Activated T-cell treated with anti-CD3 and anti-CD28 coated beads, Interleukin-2, amount 50 U/mL, for 48 hours (primary cell): ENCODE results near the gene YDJC.
"Not testable (repeated sequence)": the region's sequence is repeated elsewhere in the genome, so short reads cannot be mapped to it uniquely, and the experiment has no call there.

ENCODE experiments used
- DNase-seq, 2 experiments: peaks; one replicate each; pipeline ENCODE4 v3.0.0-alpha.2; 2020

The YDJC gene

DNA sequence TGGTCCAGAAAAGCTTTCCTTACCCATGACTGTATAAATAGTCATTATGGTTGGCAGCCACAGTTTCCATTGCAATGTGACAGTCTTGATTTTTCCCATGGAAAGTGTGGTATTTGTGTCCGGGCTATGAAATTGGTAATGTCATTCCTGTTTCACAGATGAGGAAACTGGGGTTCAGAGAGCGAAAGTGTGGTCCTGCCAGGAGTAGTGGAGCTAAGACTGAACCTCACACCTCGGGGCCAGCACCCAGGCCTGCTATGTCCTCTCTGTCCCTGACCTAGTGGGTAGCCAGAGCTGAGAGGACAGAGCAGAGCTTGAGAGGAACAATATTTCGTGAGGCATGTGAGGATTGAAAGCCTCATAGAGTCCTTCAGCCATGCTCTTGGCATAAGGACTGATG is 1.2 kb upstream of the YDJC start:
- no peak for DNase-seq

DNA sequence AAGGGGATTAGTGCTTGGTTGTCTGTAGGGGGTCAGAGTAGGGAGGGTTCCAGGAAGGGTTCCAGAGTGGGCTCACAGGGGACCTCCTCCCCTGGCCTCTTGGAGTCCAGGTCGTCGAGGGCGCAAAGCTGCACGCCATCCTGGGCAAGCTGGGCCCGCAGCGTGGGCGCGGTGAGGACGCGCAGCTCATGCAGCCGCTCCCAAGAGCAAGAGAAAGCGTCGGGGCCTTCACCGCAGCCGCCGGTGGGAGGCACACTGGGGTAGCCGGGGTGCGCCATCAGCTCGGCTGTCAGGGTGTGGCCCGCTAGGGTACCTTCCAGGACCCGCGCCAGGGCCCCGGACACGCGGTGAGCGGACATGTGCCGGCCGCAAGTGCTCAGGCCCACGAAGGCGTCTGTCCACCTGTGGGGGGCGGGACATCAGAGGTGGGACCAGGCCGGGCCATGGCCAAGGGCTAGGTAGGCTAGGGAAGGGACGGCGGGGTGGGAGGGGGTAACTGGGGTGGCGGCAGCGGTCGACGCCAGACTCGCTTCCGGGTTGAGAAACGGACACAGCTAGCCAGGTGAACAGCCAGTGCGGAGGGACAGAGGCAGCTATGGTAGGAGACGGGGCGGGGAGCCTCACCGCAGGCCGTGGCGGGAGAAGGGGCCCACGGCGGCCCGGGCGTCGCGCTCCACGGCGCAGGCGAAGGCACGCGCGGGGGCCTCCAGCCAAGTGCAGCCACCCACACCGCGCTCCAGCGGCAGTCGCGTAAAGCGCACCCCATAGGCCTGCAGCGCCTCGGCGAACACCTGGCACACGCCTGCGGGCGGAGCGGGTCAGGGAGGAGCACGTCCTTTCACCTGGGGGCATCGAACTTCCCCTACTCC is 1.2 kb downstream of the YDJC start:
- no peak for DNase-seq

DNA sequence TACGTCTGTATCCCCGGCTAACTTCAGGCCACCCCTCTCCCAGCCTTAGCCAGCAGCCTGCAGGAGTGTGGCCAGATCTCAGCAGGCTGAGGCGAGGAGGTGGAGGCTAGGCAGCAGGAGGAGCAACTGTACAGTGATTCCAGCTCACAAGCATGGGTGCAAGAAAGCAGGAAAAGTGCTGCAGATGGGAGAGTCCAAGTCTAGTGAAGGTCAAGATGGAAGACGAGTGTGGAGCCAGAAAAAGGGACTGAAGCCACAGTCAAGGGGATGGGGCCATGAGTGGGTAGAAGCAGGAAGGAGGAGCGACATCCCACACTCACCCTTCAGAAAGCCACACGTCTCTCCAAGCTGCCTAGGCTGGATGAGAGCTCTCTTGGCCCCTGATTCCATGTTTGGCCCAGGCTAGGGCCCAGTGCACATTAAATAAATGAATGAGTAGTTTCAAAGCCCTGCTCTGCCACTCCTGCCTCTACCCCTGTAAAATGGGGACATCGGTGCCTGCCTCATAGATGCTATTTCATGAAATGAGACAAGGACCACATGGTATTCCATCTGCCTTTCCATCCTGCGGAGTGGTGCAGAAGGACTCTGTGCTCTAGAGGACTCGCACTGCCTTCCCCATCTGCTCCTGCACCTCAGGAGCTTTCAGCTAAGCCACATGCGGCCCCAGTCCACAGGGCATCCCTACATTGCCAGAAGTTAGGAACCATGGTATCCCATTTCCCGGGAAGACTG is 2.9 kb downstream of the YDJC start:
- peak in 1 of 2 experiments; percentile 27 for DNase-seq

DNA sequence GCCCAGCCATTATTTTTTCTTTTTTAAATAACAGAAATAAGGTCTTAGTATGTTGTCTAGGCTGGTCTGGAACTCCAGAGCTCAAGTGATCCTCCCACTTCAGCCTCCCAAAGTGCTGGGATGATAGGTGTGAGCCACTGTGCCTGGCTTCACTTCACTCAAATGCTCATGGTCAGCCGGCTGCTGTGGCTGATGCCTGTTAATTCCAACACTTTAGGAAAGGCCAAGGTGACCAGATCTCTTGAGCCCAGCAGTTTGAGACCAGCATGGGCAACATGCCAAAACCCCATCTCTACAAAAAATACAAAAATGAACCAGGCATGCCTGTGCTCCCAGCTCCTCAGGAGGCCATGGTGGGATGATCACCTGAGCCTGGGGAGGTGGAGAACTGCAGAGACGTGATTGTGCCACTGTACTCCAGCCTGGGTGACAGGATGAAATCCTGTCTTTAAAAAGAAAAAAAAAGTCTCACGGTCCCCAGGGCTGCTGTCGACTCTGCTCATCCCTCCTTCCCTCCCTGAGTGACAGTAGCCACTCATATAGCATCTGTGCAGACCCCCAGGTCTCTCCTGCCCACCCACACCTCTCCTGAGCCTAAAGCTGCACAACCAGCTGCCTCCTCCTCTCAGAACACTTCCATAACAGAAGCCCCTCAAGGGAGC is 3.6 kb downstream of the YDJC start:
- no peak for DNase-seq

DNA sequence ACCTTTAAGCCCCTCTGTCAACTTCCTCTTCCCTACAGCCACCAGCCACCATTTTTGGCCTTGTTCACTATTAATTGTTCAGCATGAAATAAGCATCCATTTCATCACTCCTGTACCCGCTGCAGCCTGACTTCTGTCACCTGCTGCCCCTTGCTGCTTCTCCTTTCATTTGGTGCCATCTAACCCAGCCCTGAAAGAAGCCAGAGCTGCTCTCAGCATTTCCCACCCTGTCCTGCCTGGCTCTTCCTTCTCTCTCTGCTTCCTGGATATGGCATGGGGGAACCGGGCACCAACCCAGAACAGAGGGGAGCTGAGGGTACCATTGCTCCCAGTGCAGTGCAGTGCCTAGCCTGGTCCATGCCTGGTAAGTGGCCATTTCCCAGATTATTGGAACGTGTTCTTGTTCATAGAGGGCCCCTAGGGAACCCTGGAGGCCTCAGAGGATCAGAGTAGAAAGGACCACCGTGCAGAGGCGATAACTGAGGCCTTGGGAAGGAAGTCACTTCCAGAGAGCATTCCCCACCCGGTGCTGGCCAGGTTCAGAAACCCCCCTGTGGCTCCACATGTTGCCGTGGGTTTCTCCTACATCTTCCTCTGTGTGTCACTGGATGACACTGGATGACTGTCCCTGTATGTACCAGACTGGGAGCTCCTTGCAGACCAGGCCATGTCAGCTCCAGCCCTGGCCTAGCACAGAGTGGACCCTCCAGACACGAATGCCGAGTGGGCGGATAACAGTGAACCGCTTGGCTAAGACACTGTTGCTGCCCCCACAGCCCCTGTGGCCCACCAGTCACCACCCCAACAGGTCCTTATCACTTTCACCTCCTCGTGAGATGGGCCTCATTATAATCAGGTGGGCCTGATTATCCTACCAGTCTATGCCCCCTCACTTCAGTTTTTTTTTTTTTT is 4.7 kb downstream of the YDJC start:
- no peak for DNase-seq

DNA sequence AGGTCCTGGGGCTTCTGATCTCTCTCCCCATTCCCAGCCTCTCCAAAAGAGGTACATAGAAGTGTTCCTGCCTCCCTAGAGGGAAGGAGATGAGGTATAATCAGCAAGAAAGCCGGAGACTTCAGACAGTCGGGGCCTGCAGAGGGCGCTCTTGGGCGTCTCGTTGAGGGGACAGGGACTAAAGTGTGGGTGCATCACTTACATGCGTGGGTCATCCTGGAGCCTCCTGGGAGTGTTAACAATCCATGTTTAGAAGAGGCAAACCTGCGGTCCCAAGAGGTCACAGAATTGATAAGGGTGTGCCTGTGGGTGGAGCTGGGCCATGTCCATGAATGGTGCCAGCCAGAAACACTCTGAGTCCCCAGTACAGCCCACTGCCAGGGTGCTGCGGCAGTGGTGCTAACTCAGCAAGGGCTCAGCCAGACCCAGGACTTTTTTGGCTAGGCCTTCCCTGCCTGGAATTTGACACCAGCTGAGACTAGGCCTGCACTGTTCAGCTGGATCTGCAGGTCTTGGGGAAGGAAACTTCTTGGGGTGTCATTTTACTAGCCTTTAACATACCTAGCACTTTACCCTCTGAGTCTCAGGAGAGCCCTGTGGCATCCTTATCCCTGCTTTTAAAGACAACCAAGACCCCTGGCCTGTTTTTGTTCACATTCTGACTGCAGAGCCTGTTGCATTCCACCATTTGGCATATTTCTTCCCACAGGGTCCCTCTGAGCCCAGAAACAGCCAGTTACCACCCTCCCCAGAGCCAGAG is 5.5 kb downstream of the YDJC start:
- DNase-seq = peak; percentile 75 to 82

DNA sequence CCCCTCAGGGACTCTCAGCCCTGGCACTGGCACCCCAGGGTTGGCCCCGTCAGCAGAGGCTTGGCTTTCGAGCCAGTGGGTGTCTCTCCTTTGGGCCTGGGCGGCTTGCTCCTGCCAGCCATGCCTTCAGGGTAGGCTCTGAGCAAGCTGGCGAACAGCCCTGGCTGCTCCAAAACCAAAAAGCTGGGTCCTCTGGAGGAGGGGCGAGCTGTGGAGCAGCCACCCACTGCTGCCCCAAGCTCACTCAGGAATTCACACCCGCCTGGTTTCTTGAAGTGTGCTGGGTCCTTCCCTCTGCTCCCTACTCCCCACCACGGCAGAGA is 6.2 kb downstream of the YDJC start:
- no peak for DNase-seq

DNA sequence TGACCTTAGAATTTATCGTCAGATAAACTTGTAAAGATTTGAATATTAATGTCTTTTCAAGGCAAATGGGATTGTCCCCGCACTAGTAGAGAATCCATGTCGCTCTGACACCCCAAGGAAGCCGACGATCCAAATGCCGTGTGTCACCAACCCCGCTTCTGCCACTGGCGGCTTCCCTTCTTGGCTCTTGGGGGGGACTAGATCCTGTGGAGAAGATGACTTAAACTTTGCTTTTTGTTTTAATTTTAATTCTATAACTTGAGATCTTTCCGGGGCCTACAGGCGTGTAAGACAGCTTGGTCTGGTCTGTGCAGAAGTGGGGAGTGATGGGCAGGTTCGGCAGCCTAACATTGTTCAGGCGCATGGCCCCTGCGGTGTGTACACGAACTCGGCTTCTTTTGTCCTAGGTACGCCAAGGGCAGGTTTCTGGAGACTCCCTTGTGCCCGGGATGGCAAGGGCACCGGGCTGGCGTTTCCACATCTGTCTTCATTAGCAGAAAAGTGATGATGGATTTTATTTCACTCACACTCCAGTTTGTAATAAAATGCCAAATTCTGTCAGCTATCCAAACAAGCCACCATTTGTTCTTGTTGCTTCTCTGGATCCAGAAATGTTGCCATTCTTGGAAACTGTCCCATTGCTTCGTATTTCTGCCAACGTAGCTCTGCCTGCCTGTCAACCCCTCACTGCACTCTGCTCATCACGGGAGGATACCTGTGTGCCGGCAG is 6.7 kb downstream of the YDJC start:
- DNase-seq = no peak

DNA sequence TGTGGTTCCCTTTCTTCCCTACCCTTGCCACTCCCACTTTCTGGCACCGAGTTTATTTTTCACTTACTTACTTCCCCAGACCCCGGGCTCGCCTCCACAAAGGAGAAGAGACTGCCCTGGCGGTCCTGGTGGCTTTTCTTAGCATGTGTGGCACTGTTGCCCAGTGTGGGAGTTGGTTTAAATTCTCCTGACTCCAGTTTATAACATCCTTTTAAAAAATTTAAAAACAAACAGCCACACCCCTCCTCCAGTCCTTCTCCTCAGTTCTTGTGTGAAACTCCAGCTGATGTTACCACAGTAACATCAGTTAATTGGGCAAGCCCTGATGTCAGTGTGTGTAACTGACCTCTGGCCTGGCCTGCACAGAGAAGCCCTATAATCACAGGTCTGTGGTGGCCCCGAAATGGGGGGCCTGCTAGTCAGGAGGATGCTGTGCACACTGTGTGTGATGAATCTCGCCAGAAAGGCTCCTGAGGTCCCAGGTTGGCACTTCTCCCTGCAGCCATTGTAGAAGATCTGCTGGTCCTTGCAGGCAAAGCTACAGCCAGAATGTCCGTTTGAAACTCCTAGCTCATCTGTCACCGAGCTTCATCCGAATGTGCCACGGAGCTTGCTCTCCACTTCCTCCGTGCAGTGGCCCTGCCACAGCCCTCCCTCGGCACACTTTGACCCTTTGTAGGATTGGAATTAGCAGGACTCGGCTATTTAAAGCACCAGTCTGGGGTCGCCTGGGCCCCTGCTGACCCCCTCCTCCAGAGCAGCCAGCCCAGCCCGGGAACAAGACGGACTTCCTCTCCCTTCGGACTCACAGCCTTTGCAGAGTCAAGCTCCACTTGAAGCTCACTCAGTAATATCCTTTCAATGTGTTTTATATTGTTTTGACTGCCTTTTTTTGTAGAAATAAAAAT is 7.6 kb downstream of the YDJC start:
- no peak for DNase-seq

DNA sequence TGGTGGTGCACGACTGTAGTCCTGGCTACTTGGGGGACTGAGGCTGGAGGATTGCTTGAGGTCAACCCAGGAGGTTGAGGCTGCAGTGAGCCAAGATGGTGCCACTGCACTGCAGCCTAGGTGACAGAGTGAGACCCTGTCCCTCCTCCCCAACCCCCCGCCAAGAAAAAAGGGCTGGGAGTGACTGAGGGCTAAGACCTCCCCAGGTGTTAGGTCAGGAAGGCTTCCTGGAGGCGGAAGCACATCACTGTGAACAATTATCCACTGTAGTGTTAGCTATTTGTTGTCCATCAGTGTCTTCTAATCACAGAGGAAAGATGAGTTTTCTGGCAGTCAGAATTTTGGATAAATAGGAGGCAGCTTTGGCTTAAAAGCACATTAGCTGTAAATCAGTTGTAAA is 8.8 kb downstream of the YDJC start:
- DNase-seq = no peak

DNA sequence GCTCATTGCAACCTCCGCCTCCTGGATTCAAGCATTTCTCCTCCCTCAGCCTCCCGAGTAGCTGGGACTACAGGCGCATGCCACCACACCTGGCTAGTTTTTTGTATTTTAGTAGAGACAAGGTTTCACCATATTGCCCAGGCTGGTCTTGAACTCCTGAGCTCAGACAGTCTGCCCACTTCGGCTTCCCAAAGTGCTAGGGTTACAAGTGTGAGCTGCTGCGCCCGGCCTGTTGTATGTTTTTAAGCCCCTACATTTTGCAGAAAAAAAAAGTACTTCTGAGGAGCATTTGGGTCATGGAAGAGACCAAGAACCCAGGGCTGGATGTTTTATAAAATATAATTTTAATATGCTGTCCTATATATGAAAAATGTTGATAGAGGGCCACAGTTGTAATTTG is 12.5 kb downstream of the YDJC start:
- not testable (repeated sequence) for DNase-seq

DNA sequence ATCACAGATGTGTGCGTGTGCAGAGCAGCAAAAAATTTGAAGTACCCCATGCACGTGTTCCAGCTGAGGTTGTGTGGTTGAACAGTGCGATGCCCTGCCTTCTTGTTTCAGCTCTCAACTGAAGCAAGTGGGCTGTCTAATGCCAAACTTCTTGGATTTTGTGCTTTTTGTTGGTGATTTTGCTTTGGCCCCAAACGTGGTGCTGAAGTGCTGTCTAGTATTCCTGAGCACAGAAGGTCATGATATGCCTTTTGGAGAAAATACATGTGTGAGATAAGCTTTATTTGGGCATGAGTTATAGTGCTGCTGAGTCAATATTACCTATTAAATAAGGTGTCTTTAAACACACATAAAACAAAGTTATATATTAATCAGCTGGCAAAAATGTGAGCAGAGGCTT is 14.1 kb downstream of the YDJC start:
- DNase-seq = no peak

DNA sequence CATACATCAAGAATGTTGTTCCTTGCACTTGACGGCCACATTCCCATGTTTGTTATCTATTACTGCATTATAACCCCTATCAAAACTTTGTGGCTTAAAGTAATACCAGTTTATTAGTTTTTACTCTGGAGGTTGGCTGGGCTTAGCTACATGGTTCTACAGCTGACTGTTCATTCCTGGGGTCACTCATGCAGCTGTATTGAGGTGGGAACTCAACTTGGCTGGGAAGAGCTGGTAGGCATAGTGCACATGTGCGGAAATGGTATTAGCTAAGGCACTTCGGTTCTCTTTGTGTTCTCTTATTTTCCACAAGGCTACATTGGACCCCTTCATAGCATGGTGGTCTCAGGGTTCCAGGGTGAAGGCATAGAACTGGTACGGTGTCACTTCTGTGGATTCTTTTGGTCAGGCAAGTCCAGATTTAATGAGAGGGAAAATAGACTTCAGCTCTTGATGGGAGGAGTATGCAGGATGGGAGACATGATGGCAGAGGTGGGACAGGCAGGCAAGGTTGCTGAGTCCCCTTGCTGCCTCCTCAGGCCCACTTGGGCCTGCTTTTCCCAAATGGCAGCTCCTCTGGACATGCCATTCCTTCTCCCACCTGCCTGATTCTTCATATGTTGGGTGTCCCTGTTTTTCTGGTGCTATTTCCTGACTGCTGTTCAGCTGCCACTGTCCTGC is 16.1 kb downstream of the YDJC start:
- DNase-seq = no peak

DNA sequence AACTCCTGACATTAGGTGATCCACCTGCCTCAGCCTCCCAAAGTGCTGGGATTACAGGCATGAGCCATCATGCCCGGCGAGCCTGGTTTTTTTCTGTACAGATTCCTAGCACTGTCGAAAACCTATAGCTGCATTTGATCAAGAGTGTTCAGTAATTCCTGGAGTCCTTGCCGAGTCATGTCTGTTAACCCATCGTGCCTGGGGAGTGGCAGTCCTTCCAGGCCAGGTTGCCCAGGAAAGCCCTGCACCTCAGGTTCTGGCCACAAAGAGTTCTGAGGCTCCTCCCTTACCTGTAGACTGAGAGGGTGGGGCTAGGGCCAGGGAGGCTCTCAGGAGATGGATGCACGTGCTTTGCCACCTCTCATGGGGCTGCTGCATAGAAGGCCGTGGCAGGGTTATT is 17.0 kb downstream of the YDJC start:
- DNase-seq = no peak

DNA sequence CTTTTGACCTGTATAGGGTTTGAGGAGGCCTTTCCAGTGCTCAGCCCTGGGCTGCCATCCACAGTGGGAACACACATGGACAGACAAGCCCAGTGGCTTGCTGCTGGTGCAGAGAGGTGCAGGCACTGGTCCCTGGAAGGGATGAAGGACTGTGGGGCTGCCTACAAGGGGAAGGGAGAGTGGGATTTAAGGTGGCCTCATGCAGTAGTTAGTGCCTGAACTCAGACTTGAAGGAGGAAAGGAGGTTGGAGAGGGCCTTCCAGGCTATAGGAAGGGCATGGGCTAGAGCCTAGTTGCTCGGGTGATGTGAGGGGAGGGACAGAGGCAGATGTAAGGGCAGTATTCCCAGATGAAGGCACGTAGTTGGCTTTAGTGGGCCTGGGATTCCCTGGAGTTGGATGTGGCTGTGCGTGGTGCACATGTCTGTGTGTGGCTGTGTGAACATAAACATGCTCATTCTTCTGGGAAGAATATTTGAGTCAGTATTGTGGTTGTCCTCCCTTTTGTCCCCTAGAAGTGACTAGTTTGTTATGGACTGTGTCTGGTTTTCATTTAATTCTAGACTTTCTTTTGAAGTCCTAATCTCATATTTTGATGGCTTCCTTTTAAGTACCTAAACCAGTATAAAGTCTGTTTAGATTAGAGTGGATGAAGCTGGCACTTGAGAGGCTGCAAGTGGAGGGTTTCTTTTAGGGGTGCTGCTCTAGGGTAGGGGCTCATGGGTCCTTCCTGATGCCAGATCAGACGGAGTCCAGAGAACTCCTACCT is 18.4 kb downstream of the YDJC start:
- DNase-seq = no peak

DNA sequence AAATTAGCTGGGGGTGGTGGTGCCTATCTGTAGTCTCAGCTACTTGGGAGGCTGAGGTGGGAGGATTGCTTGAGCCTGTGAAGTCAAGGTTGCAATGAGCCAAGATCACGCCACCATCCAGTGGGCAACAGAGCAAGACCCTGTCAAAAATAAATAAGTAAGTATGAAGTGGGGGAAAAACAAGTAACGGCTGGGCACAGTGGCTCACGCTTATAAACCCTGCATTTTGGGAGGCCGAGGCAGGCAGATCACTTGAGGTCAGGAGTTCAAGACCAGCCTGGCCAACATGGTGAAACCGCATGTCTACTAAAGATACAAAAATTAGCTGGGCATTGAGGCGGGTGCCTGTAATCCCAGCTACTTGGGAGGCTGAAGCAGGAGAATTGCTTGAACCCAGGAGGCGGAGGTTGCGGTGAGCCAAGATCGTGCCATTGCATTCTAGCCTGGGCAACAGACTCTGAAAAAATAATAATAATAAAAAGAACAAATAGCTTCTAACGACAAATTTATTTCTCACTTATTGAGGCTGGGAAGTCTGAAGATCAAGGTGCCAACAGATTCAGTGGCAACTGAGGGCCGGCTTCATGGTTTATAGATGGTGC is 20.2 kb downstream of the YDJC start:
- not testable (repeated sequence) for DNase-seq

DNA sequence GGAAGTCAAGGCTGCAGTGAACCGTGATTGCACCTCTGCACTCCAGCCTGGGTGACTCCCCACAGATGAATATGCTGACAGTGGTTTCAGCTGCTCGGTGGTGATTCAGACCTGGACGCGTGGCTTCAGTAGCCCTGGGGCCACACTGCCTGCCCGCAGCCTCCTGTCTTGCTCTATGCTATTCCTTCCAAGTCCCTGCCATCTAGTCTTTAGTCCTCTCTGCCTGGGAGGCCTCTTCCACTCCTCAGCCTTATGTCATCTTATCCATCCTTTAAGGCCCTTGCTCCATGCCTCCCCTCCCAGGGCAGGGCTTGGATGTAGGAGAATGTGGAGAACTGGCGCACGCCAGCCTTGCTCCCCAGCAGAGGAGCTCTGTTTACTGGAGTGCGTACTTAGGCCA is 23.0 kb downstream of the YDJC start:
- DNase-seq = no peak

DNA sequence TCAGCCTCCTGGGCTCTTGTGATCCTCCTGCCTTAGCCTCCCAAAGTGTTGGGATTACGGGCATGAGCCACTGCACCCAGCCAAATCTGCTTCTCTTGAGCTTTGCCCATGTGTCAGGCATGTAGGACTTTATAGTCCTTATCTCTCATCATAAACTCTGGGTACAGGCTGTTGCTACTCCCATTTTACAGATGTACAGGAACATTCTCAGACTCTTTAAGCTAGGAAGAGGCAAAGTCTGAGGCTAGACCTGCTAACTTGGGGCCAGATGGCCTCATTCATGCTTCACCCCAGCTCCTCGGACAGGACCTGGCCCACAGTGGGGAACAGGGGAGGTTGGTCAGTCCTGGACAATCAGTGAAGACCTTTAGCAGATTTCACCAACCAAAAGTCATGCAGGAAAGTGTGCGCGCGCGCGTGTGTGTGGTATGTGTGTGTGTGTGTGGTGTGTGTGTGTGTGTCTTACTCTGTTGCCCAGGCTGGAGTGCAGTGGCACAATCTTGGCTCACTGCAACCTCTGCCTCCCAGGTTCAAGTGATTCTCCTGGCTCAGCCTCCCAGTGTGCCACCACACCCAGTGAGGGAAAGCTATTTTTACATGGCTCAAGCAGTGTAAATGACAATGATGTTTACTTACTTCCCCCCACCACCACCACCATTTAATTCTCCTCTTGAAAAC is 23.8 kb downstream of the YDJC start:
- DNase-seq = no peak
